ENCODE data around the gene SLC18B1.

Gene SLC18B1

GRCh38 chr6:132797951-132798868, at the start of gene SLC18B1:
SLC18B1 (minus strand) TSS chr6:132798637; CDS start chr6:132798456, 181 bp downstream.
- in situ Hi-C loops (cut with MboI; ENCODE audit: low sequenced_read_pairs): no loop called here

- in situ Hi-C loops (cut with MboI; ENCODE audit: low sequenced_read_pairs): no loop called here
Measured at GRCh38 chr6:132843316-132844035, 45.0 kb upstream of the SLC18B1 start.

- in situ Hi-C loops (cut with MboI; ENCODE audit: low sequenced_read_pairs): no loop called here
Measured at GRCh38 chr6:132841966-132842365, 43.5 kb upstream of the SLC18B1 start.

DNA sequence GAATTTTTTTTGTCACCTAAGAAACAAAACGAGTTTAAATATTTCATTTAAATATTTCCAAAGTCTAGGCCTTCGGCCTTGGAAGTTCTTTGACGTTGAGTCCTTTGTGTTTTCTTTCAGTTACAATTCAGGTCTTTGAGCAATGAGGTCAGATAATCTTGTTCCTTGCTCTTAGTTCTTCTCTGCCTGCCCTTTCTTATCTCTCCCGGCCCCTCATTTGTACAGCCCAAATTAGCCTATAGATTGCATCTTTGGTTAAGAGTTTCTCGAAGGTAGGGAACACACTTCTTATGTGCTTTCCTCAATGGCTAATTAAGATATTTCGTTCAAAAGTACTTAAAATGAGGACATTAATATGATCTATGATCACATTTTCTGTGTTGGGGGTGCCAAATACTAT, 34.5 kb upstream of the SLC18B1 start:
- in situ Hi-C loops (cut with MboI; ENCODE audit: low sequenced_read_pairs): no loop called here

DNA sequence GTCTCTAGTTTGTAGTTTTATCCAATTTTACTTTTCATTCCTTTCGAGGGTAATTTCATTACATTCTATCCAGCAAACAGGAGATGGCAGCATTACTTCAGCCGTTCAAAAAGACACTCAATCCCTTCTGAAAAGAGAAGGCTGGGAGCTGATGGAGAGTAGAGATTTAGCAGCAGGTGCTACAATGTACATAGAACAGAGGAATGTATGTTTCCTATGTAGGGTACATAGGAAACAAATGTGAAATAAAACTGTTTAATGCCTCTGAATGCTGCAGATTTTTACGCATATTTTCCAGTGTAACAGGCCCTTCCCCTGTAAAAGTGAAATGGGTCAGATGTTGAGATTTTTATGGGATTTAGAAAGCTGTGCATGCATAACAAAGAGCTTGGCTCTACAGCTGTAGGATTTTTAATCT, 31.9 kb upstream of the SLC18B1 start:
- in situ Hi-C loops (cut with MboI; ENCODE audit: low sequenced_read_pairs): no loop called here

- in situ Hi-C loops (cut with MboI; ENCODE audit: low sequenced_read_pairs): no loop called here
Measured at GRCh38 chr6:132820629-132821381, 22.4 kb upstream of the SLC18B1 start.

DNA sequence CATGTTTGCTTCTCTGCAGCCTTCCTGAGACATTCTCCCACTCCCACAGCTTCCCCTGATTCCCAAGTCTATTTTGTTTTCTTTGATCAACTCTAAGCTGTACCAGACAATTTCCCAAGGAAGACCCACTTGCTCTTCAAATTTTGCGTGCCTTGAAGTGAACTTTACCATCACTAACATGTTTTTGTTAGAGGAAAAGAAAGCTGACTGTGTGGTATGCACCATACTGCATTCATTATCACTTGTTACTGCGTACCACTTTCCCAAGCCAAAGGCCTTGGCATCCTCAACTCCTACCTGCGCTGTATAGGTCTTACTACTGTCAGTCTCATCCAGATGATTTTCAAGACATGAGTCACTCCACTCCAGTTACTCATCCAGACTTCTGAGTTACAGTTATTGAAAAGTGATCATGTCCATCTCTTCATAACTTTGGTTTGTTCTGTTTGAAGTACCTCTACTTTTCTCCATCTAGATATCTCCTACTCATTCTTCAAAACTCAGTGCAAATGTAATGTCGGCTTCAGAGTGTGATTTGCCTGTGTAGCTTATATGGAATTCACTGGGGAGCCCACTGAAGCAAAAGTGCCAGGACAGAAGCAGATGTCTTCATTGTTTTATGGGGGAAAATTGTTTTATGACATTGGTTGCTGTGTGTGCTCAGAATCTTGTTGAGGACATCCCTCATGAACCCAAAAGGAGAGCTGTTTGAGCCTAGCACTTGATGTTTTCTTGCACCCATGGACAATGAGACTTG, 21.1 kb upstream of the SLC18B1 start:
- in situ Hi-C loops (cut with MboI; ENCODE audit: low sequenced_read_pairs): no loop called here

GRCh38 chr6:132818404-132819359, 20.2 kb upstream of the SLC18B1 start:
- in situ Hi-C loops (cut with MboI; ENCODE audit: low sequenced_read_pairs): no loop called here

GRCh38 chr6:132817554-132818403, 19.3 kb upstream of the SLC18B1 start:
- in situ Hi-C loops (cut with MboI; ENCODE audit: low sequenced_read_pairs): no loop called here

- in situ Hi-C loops (cut with MboI; ENCODE audit: low sequenced_read_pairs): no loop called here
Measured at GRCh38 chr6:132816660-132817059, 18.2 kb upstream of the SLC18B1 start.

GRCh38 chr6:132814716-132815570, 16.5 kb upstream of the SLC18B1 start:
- in situ Hi-C loops (cut with MboI; ENCODE audit: low sequenced_read_pairs): no loop called here

- in situ Hi-C loops (cut with MboI; ENCODE audit: low sequenced_read_pairs): no loop called here
Measured at GRCh38 chr6:132813173-132813856, 14.9 kb upstream of the SLC18B1 start.

DNA sequence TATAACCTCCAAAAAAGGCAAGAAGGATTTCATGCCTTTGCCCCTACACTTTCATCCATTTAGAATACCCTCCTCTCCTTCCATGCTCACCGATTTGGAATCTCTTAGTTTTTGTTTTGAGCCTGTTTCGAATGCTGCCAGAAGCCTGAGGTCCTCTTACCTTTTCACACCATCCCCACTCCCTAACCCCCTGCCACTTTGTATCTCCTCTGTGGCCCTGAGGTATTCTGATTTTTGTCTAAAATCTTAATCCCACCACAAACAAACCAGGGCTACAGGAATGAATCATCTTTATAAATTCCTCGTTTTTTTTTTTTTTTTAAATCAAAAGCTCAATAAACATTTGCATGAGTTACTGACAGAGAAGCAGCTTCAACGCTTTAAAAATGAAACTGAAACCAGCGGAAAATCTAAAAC, 14.3 kb upstream of the SLC18B1 start:
- in situ Hi-C loops (cut with MboI; ENCODE audit: low sequenced_read_pairs): no loop called here

DNA sequence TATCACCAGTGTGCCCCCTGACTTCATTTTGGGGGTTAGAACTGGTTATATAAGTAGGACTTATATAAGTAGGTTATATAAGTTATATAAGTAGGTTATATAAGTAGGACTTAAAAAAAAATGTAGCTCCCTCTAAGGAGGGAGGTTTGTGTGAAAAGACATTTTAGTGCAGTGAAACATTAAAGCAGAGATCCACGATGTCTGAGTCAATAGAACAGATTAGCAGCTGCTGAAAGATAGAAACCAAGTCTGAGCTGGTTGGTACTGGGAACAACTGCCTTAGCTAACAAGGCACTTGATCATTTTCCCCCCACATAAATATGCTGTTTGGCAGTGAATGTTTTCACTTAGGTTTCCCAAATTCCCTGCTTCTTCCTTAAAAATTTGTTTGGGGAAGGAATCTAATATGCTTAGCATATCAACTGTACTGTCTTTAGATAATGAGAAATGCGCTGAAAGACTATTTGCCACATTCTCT, 13.9 kb upstream of the SLC18B1 start:
- in situ Hi-C loops (cut with MboI; ENCODE audit: low sequenced_read_pairs): no loop called here

DNA sequence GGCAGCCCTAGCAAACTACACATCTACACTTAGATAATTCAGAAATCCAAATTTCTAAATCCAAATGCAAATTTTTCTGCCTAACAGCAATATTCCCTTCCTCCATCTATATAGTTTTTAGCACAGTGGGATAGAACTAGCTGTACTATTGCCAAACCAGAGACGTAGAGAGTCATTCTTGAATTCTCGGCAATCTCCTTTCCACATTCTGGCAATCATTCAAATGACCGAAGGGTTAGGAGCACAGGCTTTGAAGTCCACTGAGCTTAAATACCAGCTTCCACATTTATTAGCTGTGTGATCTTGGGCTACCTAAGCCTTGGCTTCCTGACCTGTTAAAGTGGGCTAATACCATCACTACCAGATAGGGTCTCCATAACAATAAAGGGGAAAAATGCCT, 12.8 kb upstream of the SLC18B1 start:
- in situ Hi-C loops (cut with MboI; ENCODE audit: low sequenced_read_pairs): no loop called here

GRCh38 chr6:132805548-132805947, 7.1 kb upstream of the SLC18B1 start:
- in situ Hi-C loops (cut with MboI; ENCODE audit: low sequenced_read_pairs): no loop called here

DNA sequence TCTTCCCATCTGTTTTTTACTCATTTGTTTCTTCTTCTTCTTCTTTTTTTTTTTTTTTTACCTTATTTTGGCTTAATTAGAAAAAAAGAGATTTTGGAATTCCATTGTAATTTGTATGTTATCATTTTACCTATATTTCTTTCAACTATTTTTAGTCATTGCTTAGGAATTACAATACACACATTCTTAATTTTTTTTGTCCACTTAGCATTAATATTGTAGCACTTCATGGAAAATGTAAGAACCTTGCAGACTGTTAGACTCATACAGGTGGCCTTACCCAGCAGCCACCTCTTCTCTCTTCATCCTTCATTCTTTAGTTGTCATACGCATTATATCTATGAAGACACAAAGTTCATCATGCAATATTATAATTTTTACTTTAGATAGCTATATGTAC, 5.8 kb upstream of the SLC18B1 start:
- in situ Hi-C loops (cut with MboI; ENCODE audit: low sequenced_read_pairs): no loop called here
